ENCODE data around the gene CD300H.

CD300H gene

DNA sequence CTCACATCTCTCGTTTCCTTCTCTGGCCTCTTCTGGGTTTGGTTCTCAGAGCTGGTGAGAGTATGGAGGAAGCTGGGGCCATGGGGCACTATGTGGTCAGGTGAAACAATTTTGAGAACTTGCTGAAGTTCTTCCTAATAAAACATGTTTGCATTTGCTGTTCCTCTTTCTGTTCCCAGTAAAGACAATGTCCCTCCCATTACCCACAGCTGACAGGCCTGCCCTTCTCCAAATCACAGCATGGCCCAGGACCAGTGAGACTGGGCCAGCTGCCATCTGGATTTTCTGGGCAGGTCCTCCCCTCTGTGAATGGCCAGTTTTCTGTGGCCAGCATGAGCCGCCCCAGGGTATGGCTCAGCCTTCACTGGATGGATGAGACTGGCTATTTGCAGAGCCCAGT lies at the start of gene CD300H:
CD300H (minus strand) TSS at position 113 of the 400 bp plus-strand sequence.
- no peak for DNase-seq

DNA sequence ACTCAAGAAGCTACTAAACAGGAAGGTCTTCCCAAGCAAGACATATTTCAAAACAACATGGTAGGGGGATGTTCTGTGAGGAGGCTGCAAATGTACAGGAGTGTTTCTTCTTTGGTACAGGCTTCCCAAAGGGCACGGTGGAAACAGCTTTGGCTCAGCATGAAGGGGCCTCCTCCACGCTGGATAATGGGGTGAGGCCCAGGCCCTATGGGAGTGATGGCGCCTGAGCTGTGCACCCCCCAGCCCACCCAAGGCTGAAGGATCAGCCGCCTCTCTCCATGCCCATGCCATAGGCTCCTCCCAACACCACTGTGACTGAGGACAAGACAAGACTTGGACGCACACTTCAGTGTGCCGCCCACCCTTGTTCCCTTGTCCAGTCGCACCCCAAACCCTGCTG lies 49.4 kb upstream of the CD300H start:
- no peak for DNase-seq

DNA sequence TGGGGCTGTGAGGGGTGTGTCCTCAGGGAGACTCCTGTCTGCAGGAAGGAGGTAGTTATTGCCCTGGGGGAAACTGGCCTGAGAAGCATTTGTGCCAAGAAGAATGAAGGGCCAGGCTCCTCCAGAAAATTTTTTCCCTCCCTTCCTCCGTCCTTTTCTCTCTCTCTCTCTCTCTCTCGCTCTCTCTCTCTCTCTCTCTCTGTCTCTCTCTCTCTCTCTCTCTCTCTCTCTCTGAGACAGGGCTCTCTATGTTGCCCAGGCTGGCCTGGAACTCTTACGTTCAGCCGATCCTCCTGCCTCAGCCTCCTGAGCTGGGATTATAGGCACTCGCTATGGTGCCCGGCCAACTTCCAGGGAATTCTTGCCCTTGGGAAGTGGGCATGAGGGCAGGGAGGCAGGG lies 44.7 kb upstream of the CD300H start:
- no peak for DNase-seq

DNA sequence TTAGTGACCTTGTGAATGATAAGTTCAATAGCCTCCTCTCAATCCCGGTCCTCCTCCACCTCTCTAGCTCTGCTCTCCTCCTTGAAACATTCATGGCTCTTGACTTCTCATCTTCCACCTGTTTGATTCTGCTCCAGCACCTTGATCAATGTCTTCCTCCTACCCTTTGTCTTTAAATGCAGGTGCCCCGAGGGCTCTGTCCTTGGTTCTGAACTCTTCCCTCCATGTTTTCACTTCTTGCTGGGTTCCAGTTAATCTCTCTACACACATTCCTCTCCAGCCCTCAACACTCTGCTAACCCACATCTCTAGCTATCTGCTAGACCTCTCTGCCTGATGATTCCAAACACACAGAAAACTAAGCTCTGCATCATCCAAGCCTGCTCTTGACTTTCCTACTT lies 42.8 kb upstream of the CD300H start:
- no peak for DNase-seq

DNA sequence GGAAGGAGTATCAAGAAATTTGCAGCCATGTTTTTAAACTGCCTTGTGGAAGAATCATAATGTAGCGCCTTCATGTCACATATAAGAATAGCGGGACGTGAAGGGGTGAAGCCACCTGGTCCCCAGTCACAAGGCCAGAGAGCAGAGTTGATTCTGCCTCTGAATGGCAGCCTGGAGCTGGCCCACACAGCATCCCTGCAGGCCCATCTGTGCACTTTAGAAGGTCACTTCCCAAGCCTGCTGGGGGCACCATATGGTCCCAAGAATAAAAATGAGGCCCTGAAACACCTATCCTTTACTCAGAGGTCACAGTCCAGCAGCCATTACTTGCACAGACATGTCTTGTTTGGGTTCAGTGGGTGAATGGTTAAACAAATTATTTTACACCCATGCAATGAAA lies 41.2 kb upstream of the CD300H start:
- DNase-seq, result no peak

DNA sequence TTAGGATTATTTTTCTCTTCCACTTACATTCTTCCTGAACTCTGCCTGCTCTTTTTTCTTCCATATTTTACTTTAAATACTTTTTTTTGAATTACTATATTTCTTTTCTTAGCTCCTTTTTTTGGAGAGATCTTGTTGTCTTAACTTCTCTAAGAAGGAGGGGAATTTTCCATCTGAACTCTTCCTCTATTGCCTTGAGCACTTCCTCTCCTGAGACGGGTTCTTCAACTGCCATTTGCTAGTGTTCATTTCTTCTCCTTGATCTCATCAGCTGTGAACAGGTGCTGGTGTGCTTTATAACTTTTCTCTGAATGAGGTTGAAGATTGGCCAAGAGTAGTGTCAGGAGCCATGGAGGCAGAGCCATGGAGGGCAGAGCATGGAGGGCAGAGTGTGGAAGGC lies 39.9 kb upstream of the CD300H start:
- no peak for DNase-seq

DNA sequence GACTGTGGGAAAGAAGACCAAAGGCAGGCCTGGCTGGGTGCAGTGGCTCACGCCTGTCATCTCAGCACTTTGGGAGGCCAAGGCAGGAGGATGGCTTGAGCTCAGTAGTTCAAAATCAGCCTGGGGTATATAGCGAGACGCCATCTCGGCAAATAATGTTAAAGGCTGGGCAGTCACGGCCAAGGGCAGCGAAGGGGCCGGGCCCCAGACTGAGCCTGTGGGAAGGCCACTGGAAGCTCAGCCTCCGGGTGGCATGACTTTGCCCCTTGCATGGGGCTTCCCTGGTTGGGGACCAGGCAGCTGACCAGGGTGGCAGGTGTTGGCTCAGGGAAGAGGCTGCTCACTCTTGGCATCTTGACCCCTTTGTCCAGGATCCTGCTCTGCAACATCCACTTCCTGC lies 38.7 kb upstream of the CD300H start:
- DNase-seq, result no peak

DNA sequence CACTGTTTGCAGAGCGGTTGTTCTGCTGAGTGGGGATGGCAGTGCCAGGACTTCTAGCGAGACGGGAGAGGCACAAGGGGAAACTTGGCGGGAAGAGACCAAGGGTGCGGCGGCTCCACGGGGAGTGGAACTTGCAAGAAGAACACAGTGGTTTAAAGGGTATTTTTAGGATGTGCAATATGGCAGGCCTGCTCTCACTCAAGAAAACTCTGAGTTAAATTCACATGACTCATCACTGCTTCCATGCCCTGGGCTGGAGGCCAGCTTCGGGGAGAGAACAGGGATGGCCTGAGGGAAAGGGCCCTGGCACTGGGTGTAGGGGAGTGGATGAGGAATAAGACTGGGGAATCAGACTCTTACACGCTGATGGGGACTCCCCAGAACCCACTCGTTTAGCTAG lies 38.1 kb upstream of the CD300H start:
- no peak for DNase-seq

DNA sequence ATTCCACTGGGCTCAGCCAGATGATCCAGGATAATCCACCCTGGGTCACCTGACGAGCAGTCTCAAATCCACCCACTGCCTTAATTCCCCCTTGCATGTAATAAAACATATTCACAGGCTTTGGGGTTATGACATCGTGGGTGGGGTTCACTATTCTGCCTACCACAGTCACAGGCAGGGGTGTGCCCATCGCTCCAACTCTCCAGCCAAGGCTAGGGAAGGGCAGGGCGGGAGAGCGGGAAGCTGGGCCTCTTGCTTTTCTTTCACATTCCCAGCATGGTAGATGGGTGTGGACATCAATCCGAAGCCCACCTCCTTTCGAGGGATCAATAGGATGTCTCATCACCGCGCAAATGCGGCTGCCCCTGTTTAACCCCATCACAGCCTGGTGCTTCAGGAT lies 37.5 kb upstream of the CD300H start:
- DNase-seq, result no peak

DNA sequence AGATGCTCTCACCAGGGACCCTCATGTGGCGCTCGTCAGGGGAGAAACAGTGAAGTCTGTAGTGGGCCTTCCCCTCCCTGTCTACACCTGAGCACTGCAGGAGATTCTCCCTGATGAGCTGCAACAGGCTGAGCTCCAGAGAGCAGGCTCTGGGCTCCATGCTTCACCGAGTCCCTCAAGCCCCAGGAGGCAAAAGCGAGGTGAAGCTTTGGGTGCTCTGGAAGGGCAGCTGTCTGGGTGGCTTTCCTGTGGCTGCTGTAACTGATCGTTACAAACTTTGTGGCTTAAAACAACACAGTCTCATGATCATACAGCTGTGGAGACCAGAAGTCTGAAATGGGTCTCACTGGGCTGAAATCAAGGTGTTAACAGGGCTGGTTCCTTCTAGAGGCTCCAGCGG lies 36.9 kb upstream of the CD300H start:
- no peak for DNase-seq

DNA sequence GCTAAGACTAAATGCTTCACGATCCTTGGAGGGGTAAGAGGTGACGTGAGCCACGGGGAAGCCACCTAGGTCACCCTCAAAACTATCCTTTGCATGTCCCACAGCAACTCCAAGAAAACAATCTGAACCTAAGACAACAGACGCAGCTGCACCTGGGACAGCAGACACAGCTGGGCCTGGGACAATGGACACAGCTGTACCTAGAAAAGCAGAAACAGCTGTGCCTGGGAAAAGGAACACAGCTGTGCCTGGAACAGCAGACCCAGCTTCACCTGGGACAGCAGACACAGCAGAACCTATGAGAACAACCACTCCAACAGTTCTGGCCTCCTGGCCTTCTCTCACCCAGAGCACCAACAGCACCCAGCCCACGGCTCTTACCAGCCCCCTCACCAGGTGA lies 36.4 kb upstream of the CD300H start:
- DNase-seq, result no peak

DNA sequence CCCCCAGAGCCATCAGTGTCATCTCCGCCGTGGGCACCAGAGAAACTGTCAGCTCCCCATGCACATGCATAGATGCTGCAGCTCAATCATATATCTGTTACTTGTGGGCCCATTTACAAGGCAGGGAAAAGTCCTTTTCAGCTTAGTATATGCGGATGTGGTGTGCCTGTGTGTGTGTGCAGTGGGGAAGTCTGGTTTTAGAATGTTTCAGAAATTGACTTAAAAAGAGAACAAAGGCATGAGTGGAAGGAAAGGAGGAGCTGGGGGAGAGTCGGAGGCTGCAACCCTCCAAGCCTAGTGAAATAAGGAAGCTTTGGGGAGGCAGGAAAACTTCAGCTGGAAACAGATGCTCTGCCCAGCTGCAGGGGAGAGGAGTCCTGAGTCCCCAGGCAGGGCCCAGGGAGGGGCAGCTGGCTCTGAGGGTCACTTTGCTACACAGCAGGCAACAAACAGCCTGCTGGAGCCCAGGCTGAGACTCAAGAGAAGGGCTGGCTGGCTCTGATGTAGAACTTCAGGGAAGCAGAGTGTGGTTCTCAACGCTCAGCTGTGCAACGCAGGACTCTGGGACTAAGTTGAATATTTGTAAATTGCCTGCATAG lies 35.8 kb upstream of the CD300H start:
- no peak for DNase-seq

DNA sequence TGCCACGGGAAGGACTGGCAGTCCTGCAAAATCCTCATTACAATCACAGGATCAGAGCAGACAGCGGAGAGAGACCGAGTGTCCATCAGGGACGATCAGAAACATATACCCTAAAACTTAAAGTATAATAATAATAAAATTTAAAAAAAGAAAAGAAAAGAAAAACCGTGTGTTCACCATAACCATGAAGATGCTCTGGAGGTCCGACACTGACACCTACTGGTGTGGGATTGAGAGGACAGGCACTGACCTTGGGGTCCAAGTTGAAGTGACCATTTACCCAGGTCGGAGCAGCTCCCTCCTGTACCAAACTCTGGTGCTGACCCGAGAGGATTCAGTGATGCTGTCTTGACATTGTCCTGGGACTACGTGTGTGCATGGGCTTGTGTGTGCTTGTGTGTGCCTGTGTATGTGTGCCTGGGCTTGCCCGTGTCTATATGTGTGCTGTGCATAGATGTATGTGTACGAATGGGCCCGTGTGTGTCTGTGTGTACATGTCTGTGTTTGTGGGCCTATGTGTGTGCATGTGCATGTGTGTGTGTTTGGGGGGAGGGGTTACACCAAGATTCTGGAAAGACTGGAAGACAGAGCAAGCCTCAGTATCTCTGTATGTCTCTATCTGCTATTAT lies 34.7 kb upstream of the CD300H start:
- DNase-seq, result no peak

DNA sequence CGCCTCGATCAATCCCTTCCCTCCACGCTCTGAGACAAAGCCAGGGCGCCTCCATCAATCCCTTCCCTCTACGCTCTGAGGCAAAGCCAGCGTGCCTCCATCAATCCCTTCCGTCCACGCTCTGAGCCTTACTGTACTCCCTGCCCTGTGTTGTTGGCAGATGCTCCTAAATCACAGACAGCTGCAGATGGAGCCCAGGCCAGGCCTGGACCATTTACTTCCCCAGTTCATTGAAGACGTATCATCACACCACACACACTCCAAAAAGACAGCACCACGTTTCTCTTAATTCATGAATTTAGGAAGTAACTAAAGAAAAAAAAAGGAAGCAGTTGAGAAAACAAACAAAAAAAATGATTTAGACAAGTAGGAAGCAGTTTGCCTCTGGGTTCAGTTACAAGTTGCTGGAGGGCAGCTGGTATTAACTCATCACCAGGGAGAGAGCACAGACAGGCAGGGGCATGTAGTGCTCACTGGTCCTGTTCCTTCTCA lies 32.2 kb upstream of the CD300H start:
- DNase-seq, result no peak

DNA sequence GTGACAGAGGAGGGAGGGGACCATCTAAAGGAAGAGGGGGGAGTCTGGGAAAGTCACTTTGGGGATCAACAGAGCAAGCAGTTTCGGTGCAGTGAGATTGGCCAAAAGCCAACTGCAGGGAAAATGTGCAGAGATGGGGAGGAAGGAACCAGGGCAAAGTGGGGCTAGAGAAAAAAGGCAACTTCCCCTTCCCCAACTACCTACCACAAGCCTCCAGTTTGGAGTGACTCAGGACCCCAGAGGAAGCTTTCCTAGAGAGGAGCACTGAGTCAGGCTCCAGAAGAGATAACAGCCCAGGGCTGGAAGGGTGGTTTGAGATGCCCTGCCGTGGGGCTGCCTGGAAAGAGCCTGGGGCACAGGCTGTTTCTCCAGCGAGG lies 31.7 kb upstream of the CD300H start:
- DNase-seq, result no peak

DNA sequence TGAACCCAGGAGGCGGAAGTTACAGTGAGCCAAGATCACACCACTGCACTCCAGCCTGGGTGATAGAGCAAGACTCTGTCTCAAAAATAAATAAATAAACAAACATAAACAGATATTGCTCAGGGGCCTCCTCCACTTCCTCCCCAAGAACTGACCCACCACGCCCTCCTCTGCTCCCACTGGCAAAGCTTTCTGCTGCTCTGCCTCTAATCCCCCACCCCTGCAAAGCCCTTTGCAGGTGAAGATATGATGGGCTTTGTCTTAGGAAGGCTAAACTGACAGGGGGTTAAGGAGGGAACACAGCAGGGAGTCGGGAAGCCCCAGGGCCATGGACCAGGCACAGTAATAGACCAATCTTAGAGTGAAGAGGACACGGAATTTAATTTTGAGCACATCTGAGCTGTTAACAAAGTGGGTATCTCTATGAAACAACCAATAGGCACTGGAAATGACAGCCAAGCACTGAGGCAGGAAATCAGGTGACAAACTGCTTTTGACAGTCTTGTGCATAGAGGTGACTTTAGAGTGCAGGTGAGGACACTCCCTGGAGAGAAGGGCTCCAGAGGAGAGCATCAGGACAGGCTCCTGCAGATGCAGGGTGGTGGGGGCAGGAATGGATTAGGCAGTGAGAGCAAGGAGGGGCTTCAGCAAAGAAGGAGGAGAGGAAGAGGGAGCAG lies 31.2 kb upstream of the CD300H start:
- no peak for DNase-seq

DNA sequence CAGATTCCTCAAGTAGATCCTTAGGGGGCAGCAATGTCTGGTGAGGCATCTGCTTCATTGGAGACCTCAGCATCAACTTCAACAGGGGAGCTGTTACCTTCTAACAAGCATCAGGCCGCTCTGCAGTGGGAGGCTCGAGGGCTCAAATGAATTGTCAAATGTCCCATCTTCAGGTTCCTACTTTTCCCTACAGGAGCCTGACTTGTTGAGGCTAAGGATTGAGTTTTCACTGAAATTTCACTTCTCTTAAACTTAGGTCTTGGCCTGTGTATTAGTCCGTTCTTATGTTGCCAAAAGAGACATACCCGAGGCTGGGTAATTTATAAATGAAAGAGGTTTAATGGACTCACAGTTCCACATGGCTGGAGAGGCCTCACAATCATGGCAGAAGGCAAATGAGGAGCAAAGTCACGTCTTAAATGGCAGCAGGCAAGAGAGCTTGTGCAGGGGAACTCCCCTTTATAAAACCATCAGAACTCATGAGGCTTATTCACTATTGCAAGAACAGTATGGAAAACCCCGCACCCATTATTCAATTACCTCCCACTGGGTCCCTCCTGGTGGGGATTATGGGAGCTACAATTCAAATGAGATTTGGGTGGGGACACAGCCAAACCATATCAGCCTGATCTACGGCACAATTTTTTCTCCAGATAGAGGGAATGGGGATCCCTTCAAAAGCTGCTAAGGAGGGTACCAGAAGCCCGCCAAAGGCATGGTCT lies 29.9 kb upstream of the CD300H start:
- DNase-seq, result no peak

DNA sequence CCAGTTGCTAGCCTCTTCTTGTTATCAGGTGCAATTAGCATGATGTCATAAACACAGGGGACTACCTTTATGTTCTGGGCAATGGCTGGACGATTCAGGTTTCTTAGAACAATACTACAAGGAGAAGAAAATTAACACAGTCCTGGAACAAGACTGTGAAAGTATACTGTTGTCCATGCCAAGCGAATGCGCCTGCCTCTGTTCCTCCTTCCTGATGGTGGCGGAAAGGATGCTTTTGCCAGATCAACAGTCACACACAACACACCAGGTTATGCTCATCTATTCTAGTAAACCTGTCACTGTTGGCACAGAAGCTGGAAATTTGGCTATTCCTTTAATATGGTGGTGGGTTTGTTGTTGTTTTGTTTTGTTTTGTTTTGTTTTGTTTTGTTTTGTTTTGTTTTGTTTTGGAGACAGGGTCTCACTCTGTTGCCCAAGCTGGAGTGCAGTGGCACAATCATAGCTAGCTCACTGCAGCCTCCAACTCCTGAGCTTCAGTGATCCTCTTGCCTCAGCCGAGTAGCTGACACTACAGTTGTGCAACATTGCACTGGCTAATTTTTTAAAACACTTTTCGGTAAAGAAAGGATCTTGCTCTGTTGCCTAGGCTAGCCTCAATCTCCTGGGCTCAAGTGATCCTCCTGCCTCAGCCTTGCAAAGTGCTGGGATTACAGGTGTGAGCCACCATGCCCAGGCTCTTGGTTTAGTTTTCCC lies 27.9 kb upstream of the CD300H start:
- no peak for DNase-seq

DNA sequence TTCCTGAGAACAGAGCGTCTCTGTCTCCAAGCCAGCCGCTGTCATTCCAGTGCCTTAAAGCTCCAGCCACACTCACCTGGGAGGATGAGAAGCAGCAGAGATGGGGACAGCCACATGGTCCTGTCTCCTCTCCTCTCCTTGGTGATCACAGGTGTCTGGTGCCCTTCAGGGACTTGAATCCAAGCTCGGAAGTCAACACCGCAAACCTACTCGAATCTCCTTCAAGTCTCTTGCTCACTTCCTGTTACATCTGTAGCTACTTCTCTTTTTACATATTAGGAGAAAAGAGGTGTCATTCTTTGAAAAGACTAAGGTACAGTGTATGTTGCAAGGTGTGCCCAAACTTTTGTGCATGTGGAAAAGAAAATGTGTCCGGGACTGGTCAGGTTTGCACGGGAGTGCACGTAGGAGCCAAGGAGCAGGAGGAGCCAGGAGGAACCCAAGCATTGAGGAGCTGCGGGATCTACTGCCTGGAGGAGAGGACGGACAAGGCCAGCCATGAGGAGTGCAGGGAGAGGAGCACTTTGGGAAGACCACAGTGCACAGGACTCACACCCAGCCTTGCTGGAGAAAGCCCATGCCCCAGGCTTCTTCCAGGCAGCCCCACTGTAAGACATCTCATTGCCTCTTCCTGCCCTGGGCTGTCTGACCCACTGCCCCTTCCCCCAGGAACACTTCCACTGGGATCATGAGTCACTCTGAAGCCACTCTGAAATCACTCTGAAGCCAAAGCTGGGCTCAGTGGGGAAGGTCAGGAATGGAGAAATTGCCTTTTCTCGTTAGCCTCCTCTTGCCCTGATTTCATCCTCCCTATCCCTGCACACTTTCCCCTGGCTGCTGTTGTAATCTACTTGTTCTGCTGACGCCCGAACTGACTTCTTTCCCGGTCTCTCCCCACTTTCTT lies 25.0 kb upstream of the CD300H start, which contains the start of gene CD300LD:
CD300LD (minus strand) TSS at position 197 of the 904 bp plus-strand sequence; CDS start at position 116, 81 bp downstream.
- DNase-seq, result no peak

DNA sequence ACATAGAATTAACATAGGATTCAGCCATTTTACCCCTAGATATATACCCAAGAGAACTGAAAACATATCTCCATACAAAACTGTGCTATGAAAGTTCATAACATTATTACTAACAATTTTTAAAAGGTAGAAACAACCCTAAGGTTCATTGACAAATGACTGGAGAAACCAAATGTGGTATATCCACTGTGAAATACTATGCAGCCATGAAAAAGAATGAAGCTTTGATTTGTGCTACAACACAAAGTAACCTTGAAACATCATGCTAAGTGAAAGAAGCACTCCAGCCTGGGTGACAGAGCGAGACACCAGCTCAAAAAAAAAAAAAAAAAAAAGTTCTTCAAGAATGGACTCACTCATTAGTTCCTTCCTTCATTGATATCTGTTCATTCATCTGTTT lies 24.2 kb upstream of the CD300H start:
- no peak for DNase-seq

DNA sequence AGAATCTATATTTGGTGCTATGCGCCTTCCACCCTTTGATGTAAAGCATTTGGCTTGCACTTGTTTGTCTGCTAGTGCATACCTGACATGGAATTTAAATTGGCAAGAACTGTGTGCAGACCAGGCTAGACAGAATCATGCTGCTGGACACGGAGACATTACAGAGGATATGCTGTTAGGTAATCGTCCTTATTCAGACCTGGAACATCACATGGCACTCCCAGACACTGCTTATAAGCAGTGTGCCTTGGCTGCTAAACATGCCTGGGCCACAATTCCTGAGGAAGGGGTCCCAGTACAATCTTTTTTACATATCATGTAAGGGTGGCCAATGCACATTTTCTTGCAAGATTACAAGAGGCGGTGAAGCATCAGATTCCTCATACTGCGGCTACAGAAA lies 18.4 kb upstream of the CD300H start:
- DNase-seq, result no peak
